Mucosa of descending colon (tissue), 3 donors: Measurements from ENCODE around the gene PITPNC1. TPM values are rescaled to one million over a fixed set of nuclear protein-coding genes. Genes with fewer than 3 reads are reported as not detected.

Source experiments
- ATAC-seq: fragments of 200-7000 bp; cut with Tn5 transposase; one replicate; pipeline ENCODE4 v1.9.1; 2020; ENCODE audit warnings: mild to moderate bottlenecking, moderate library complexity
- DNase-seq, 3 donors: peaks; one replicate each; pipeline ENCODE4 v3.0.0-alpha.2; 2020
- H3K36me3 ChIP-seq: fragments of 200-600 bp; one replicate; pipeline ENCODE4 v1.8.0; 2021; ENCODE audit warnings: low read depth, mild to moderate bottlenecking
- H3K4me1 ChIP-seq: fragments of 200-600 bp; one replicate; pipeline ENCODE4 v1.8.0; 2021; ENCODE audit warnings: low read depth, mild to moderate bottlenecking
- H3K4me3 ChIP-seq: fragments of 200-600 bp; one replicate; pipeline ENCODE4 v1.8.0; 2021; ENCODE audit warnings: mild to moderate bottlenecking
- H3K9me3 ChIP-seq: fragments of 200-600 bp; one replicate; pipeline ENCODE4 v1.8.0; 2021; ENCODE audit warnings: mild to moderate bottlenecking
- intact Hi-C, 2 donors: fragments of 100-400 bp; cut with DNase I in 1 of 2; cut with micrococcal nuclease in 1 of 2; formaldehyde crosslinking; loops; one replicate each; pipeline versions ENCODE4 v1.11.0 to v1.11.1; 2022; cut with DNase I, micrococcal nuclease
- total RNA-seq, 3 donors: library from RNA; stranded (reverse); fragmentation: NEBNext Ultra II Directional in 2 of 3; extraction: Animal tissue kit (Norgen Biotek cat#: 25700) in 2 of 3; gene quantifications; one replicate each; pipeline versions ENCODE4 v1.2.1 to v1.2.4, GENCODE V29; 2021 to 2023
- TF ChIP-seq, protein P1 (sequence below): fragments of 200-600 bp; IDR thresholded peaks from one replicate; pipeline ENCODE4 v1.8.0; 2022; ENCODE audit warnings: antibody characterized with exemption, mild to moderate bottlenecking
- donor health status: DM: no; HTN: no; CAD: no; lungs with moderate emphysema.
- donor health status: DM: no; HTN: no; CAD: no.
- donor health status: DM: no; HTN: yes; CAD: no.

PITPNC1 gene
- total RNA-seq, 3 donors from 2014 or later, result 10.7 to 11.4 (median 10.9) TPM

- no peaks in the 10 kb centered on the region for H3K9me3 ChIP-seq
- H3K4me1 ChIP-seq, result no peaks in the 10 kb centered on the region
- TF ChIP-seq, protein P1, sequence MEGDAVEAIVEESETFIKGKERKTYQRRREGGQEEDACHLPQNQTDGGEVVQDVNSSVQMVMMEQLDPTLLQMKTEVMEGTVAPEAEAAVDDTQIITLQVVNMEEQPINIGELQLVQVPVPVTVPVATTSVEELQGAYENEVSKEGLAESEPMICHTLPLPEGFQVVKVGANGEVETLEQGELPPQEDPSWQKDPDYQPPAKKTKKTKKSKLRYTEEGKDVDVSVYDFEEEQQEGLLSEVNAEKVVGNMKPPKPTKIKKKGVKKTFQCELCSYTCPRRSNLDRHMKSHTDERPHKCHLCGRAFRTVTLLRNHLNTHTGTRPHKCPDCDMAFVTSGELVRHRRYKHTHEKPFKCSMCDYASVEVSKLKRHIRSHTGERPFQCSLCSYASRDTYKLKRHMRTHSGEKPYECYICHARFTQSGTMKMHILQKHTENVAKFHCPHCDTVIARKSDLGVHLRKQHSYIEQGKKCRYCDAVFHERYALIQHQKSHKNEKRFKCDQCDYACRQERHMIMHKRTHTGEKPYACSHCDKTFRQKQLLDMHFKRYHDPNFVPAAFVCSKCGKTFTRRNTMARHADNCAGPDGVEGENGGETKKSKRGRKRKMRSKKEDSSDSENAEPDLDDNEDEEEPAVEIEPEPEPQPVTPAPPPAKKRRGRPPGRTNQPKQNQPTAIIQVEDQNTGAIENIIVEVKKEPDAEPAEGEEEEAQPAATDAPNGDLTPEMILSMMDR, result no peak
- no peak overlapping the region for H3K4me3 ChIP-seq
- no peak for ATAC-seq
- no peak for DNase-seq
- H3K36me3 ChIP-seq, result no peaks in the 10 kb centered on the region
- intact Hi-C loops, result no loop called here
These were observed 58.7 kb downstream of the PITPNC1 start for GRCh38 chr17:67435786-67436185.

- intact Hi-C loops, result no loop called here
- TF ChIP-seq, protein P1, result no peak
- no peaks in the 10 kb centered on the region for H3K4me1 ChIP-seq
- H3K4me3 ChIP-seq, result no peak overlapping the region
- H3K36me3 ChIP-seq, result no peaks in the 10 kb centered on the region
- H3K9me3 ChIP-seq, result no peaks in the 10 kb centered on the region
- ATAC-seq, result no peak
- no peak for DNase-seq
These were observed 59.2 kb downstream of the PITPNC1 start for GRCh38 chr17:67436233-67436632.

DNA sequence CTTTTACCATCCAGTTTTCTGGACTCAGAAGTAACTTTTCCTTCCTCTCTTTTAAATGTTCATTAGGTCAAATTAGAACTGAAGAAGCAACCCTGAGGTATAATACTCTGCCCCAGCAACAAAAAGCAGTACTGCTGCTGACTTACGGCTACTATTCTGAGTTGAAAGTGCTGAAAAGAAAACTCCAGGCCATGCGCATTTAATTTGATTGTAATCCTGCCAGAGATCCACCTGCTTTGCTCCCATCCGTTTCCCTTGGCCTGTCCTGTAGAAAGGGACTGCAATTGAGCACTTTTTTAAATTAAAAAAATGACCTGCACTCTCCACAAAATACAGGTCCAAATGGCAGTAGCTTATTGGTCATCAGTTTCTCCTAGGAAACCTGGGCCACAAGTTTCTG, 61.6 kb downstream of the PITPNC1 start:
- Histone ChIP-seq H3K4me3 (no peak overlapping the region), H3K9me3 (no peaks in the 10 kb centered on the region), H3K36me3 (no peaks in the 10 kb centered on the region), H3K4me1 (no peaks in the 10 kb centered on the region)
- ATAC-seq (no peak), DNase-seq (no peak)
- TF ChIP-seq, protein P1, result no peak
- intact Hi-C loops, result no loop called here

DNA sequence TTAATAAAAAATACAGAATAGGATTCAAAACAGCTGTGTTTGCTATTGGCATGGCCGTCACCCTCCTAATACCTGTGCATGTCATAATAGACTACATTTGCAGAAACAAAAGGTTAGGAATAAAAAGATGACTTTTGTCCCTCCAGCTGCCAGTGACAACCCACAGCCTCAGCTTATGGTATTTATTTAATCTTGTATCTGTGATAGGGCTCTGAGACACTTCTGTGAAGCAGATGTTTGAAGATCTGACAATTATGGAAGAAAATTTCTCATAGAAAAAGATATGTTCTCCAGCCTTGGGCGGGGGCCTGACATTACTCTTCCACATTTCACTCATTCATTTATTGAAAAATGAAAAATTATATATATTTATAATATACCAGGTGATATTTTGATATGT, 62.2 kb downstream of the PITPNC1 start:
- H3K9me3 ChIP-seq, result no peaks in the 10 kb centered on the region
- no peaks in the 10 kb centered on the region for H3K36me3 ChIP-seq
- intact Hi-C loops, result no loop called here
- ATAC-seq (no peak), DNase-seq (no peak)
- TF ChIP-seq, protein P1, result no peak
- H3K4me1 ChIP-seq, result no peaks in the 10 kb centered on the region
- no peak overlapping the region for H3K4me3 ChIP-seq

DNA sequence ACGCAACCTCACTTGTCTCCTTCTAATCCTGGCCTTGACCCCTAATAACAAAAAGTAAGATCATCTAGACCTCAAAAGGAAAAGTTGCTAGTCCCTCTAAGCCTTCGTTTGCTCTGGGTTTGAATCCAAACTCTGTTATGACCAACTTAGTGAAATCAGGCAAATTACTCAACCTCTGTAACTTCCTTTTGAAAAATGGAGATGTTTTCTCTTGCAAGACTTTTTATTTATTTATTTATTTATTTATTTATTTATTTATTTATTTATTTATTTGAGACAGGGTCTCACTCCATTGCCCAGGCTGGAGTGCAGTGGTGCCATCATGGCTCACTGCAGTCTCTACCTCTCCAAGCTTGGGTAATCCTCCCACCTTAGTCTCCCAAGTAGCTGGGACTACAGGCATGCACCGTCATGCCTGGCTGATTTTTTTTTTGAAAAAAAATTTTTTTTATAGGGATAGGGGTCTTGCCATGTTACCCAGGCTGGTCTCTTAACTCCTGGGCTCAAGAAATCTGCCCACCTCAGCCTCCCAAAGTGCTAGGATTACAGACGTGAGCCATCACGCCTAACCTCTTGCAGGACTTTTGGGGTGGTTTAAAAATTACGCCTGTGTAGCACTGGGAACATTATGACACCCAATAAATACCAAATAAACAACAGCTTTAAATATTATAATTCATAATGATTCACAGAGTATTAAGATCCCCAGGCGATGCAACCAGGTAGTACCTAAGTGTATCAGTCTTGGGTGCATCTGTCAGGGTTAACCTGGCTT, 63.4 kb downstream of the PITPNC1 start:
- Histone ChIP-seq H3K4me3 (no peak overlapping the region), H3K4me1 (no peaks in the 10 kb centered on the region), H3K36me3 (no peaks in the 10 kb centered on the region), H3K9me3 (no peaks in the 10 kb centered on the region)
- TF ChIP-seq, protein P1, result no peak
- intact Hi-C loops, result no loop called here
- no peak for ATAC-seq
- no peak for DNase-seq
